ENCODE data around the gene CCNK. TPM values are rescaled to one million over a fixed set of nuclear protein-coding genes. Genes with fewer than 3 reads are reported as not detected.

The CCNK gene
- 23.5 and 53.7 TPM in 2 replicates for total RNA-seq

DNA sequence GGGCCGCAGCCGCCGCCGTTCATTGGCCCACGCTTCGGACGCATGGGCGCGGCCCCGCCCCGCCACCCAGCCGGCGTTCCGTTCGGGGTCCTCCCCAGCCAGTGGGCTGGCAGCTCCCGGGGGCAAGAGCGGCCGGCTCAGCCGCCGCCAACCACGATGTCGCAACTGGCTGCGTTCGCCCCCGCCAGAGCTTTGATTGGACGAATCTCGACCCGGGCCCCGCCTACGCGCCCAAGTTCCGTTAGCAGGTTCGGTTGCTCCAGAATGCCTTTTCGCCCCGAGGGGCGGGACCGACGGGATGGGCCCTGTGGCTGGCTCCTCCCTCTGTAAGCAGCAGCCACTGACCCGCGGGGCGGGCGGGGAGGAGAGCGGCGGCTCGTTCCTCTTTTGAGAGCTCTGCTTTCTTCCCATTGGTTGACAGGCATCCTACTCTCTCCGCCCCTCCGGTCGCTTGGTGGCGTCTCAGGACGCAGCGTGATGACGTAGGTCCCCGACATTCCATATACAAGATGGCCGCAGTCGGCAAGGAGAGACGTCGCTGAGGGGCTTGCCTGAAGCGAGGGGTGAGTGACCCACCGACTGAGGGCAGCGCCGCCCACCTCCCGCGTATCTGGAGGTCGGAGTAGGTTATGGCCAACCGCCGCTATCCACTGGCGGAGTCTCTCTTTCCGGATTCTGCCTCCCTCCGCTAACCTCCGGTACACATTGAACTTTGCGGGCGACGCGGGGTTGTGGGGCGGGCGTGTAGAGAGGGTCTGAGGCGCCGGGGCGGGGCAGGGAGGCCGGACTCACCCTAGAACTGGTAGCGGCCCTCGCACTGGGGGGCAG is at the start of gene CCNK:
TSS of gene CCNK (plus strand) at position 493 of the 828 bp plus-strand sequence. CDS start 11,269 bp downstream, outside the sequence.

DNA sequence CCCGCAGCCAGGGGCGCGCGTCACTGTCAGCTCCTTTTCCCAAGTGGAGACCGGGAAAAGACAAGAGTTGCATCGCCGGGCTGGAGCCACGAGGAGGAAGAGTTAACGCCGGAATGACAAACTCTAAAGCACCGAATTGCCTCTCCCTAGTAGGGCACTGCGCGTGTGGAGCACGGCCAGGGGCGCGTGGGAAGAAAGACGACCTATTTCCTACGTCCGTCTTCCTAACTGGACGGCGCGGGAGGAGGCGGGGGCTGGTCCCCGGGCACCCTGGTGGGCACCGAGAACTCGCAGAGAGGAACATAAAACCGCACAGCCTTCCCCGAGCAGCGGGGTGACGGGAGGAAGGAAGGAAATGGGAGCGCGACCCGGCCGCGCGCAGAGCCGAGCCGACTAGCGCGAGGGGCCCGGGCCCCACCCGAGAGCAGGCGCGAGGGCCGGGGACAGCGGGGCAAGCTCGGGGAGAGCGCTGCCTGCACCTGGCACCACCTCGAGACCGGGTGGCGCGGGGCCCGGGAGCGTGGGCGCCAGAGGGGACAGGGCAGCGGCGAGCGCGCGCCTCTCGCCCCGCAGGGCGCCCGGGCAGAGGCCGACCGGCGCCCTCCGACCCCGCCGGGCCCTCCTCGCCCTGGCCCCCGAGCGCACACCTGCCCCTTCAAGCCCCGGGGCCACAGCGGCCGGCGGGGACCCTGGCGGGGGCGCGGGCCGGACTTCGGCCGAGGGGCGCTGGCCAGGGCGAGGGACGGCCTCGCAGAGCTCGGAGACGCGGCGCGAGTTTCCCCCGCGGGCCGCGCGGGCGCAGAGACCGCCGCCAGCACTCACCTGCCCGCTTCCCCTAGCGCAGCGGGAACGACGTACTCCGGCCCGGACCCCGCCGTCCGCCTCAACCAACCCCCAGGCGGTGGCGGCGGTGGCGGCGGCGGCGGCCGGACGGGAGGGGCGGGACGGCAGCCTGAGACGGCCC is 1.0 kb upstream of the CCNK start, which contains the start of gene SETD3:
TSS of gene SETD3 (minus strand) at position 954 of the 964 bp plus-strand sequence. CDS start 15,054 bp downstream, outside the sequence.

Other genes starting within 250 kb of the CCNK start
- gene BCL11B, start 209.2 kb upstream of the CCNK start, total RNA-seq, result under 0.01 TPM in 2 replicates
- 44.0 and 53.7 TPM in 2 replicates for gene SETD3, start 550 bp upstream of the CCNK start, total RNA-seq
- 11.5 and 15.6 TPM in 2 replicates for gene CCDC85C, start 122.8 kb downstream of the CCNK start, total RNA-seq
- gene HHIPL1, start 163.7 kb downstream of the CCNK start, total RNA-seq, result 1.9 and 3.7 TPM in 2 replicates
- 0.13 and 0.16 TPM in 2 replicates for gene CYP46A1, start 202.9 kb downstream of the CCNK start, total RNA-seq